MM.1S (cell line): ENCODE data around the gene XAGE1B.
"Not testable (repeated sequence)": the region's sequence is repeated elsewhere in the genome, so short reads cannot be mapped to it uniquely, and the experiment has no call there.

Experiments used
- DNase-seq: peaks from one replicate; pipeline ENCODE4 v3.0.0-alpha.2; 2015
- H2AFZ ChIP-seq: fragments of 300-600 bp; sonication (generic); 2 replicates; pipeline ENCODE4 v1.6.0; 2016; ENCODE audit warnings: antibody characterized with exemption, low read length
- H3F3A ChIP-seq: fragments of 300-600 bp; sonication (generic); 2 replicates; pipeline ENCODE4 v1.6.1; 2016; ENCODE audit warnings: mild to moderate bottlenecking, antibody characterized with exemption, low read length, moderate library complexity, mixed read lengths; ENCODE audit not compliant: insufficient read depth
- H3K27ac ChIP-seq: fragments of 300-600 bp; sonication (generic); 2 replicates; pipeline ENCODE4 v1.5.1; 2016; ENCODE audit warnings: mild to moderate bottlenecking, low read length
- H3K27me3 ChIP-seq: fragments of 300-600 bp; sonication (generic); replicated peaks from 2 replicates; pipeline ENCODE4 v1.6.0; 2016; ENCODE audit warnings: low read length; ENCODE audit not compliant: insufficient read depth
- H3K36me3 ChIP-seq: fragments of 300-600 bp; sonication (generic); replicated peaks from 2 replicates; pipeline ENCODE4 v1.6.1; 2016; ENCODE audit warnings: mild to moderate bottlenecking, low read length, mixed read lengths; ENCODE audit not compliant: insufficient read depth
- H3K4me1 ChIP-seq: fragments of 300-600 bp; sonication (generic); 2 replicates; pipeline ENCODE4 v1.6.1; 2016; ENCODE audit warnings: low read length, mixed read lengths
- H3K4me2 ChIP-seq: fragments of 300-600 bp; sonication (generic); 2 replicates; pipeline ENCODE4 v1.6.0; 2016; ENCODE audit warnings: low read depth, low read length
- H3K4me3 ChIP-seq: fragments of 300-600 bp; sonication (generic); 2 replicates; pipeline ENCODE4 v1.5.1; 2016; ENCODE audit warnings: low read length, mixed read lengths
- H3K79me2 ChIP-seq: fragments of 300-600 bp; sonication (generic); 2 replicates; pipeline ENCODE4 v1.6.1; 2016; ENCODE audit warnings: mixed run types, low read length, mixed read lengths
- H3K9ac ChIP-seq: fragments of 300-600 bp; sonication (generic); 2 replicates; pipeline ENCODE4 v1.6.1; 2016; ENCODE audit warnings: low read length, mixed read lengths
- H3K9me2 ChIP-seq: fragments of 300-600 bp; sonication (generic); replicated peaks from 2 replicates; pipeline ENCODE4 v1.6.1; 2016; ENCODE audit warnings: mild to moderate bottlenecking, low read length, mixed read lengths; ENCODE audit not compliant: insufficient read depth
- H3K9me3 ChIP-seq: fragments of 300-600 bp; sonication (generic); replicated peaks from 2 replicates; pipeline ENCODE4 v1.6.1; 2016; ENCODE audit warnings: mild to moderate bottlenecking, low read length, mixed read lengths; ENCODE audit not compliant: insufficient read depth
- H4K20me1 ChIP-seq: fragments of 300-600 bp; sonication (generic); 2 replicates; pipeline ENCODE4 v1.6.1; 2016; ENCODE audit warnings: mild to moderate bottlenecking, low read length, moderate library complexity, mixed read lengths; ENCODE audit not compliant: insufficient read depth
- EZH2 ChIP-seq: fragments of 300-600 bp; sonication (generic); optimal IDR thresholded peaks from 2 replicates; pipeline ENCODE3; 2017; ENCODE audit warnings: low read depth, mild to moderate bottlenecking, antibody characterized with exemption, low read length, mixed read lengths
- EZH2phosphoT487 ChIP-seq: fragments of 300-600 bp; sonication (generic); IDR thresholded peaks from 2 replicates; pipeline ENCODE4 v1.6.1; 2018; ENCODE audit warnings: antibody characterized with exemption, low read length
- TF ChIP-seq, protein P1 (sequence below): fragments of 300-600 bp; sonication (generic); IDR thresholded peaks from 2 replicates; pipeline ENCODE4 v1.5.1; 2016; ENCODE audit warnings: antibody characterized with exemption, low read length, mixed read lengths

The XAGE1B gene

DNA sequence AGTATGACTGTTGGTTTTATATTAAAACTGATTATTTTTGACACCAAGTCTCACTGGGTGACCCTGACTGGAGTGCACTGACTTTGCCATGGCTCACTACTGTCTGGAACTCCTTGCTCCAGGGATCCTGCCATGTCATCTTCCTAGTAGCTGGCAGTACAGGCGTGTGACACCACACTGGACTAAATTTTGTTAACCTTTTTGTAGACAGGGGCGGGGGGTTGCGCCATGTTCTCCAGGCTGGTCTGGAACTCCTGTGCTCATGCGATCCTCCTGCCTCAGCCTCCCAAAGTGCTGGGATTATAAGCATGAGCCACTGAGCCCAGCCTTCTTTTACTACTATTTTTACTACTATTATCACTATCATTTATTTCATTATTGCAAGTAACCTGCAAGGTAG, 12.3 kb downstream of the XAGE1B start:
- Histone ChIP-seq H3K36me3 (no peaks in the 10 kb centered on the region), H3K4me2 (no peak overlapping the region), H3F3A (no peaks in the 10 kb centered on the region), H4K20me1 (no peaks in the 10 kb centered on the region), H3K4me3 (no peak overlapping the region), H3K27me3 (no peaks in the 10 kb centered on the region), H3K9me3 (no peaks in the 10 kb centered on the region), H3K27ac (no peak overlapping the region), H3K9ac (no peak overlapping the region), H3K79me2 (no peaks in the 10 kb centered on the region), H3K9me2 (no peaks in the 10 kb centered on the region), H3K4me1 (no peaks in the 10 kb centered on the region), H2AFZ (no peak overlapping the region)
- TF ChIP-seq EZH2 (no peak), EZH2phosphoT487 (no peak)
- TF ChIP-seq, protein P1, sequence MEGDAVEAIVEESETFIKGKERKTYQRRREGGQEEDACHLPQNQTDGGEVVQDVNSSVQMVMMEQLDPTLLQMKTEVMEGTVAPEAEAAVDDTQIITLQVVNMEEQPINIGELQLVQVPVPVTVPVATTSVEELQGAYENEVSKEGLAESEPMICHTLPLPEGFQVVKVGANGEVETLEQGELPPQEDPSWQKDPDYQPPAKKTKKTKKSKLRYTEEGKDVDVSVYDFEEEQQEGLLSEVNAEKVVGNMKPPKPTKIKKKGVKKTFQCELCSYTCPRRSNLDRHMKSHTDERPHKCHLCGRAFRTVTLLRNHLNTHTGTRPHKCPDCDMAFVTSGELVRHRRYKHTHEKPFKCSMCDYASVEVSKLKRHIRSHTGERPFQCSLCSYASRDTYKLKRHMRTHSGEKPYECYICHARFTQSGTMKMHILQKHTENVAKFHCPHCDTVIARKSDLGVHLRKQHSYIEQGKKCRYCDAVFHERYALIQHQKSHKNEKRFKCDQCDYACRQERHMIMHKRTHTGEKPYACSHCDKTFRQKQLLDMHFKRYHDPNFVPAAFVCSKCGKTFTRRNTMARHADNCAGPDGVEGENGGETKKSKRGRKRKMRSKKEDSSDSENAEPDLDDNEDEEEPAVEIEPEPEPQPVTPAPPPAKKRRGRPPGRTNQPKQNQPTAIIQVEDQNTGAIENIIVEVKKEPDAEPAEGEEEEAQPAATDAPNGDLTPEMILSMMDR, result no peak
- no peak for DNase-seq

DNA sequence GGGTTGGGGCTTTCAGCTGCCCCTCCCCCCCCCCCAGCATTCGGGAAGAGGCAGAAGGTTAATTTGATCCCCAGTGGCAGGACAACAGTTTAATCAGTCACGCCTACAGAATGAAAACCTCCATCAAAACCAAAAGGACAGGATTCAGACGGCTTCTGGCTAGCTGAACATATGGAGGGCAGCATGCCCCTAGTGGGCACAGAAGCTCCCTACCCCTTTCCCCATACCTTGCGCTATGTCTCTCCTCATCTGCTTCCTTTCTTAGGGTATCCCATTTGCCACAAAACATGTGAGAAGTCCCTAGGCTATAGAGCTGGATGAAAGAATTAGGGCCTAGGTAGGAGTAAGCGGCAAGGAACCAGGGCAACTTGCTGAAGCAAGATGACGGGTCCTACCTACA, 15.5 kb downstream of the XAGE1B start:
- not testable (repeated sequence) for H3K9ac ChIP-seq, H3K4me2 ChIP-seq, H3K9me2 ChIP-seq, H3K4me3 ChIP-seq, H3K4me1 ChIP-seq, H3K79me2 ChIP-seq, H3K36me3 ChIP-seq, H3K27me3 ChIP-seq, H4K20me1 ChIP-seq, H3F3A ChIP-seq, DNase-seq, H3K27ac ChIP-seq, H2AFZ ChIP-seq, H3K9me3 ChIP-seq

DNA sequence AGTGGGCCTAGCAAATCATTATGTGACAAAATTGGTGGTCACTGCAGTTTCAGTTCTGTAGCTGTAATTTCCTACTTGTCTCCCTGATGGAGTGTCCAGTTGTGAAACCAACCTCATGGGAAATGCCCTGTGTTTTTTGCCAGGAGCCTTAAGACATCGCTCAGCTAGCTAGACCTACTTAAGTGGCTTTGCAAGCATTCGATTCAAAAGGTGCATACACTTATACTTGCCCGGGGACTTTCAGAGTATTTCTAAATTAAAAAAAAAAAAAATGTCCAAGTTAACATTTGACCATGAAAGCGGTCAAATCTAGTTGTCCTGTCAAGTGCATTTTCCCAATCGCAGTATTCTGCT, 20.5 kb downstream of the XAGE1B start:
- H3K27ac ChIP-seq, H3K27me3 ChIP-seq, H3K4me2 ChIP-seq, DNase-seq, H3K79me2 ChIP-seq, H3K9me2 ChIP-seq, H3K36me3 ChIP-seq, H3K9me3 ChIP-seq, H4K20me1 ChIP-seq, H3K9ac ChIP-seq, H3K4me1 ChIP-seq, H2AFZ ChIP-seq, H3F3A ChIP-seq, H3K4me3 ChIP-seq: not testable (repeated sequence)

DNA sequence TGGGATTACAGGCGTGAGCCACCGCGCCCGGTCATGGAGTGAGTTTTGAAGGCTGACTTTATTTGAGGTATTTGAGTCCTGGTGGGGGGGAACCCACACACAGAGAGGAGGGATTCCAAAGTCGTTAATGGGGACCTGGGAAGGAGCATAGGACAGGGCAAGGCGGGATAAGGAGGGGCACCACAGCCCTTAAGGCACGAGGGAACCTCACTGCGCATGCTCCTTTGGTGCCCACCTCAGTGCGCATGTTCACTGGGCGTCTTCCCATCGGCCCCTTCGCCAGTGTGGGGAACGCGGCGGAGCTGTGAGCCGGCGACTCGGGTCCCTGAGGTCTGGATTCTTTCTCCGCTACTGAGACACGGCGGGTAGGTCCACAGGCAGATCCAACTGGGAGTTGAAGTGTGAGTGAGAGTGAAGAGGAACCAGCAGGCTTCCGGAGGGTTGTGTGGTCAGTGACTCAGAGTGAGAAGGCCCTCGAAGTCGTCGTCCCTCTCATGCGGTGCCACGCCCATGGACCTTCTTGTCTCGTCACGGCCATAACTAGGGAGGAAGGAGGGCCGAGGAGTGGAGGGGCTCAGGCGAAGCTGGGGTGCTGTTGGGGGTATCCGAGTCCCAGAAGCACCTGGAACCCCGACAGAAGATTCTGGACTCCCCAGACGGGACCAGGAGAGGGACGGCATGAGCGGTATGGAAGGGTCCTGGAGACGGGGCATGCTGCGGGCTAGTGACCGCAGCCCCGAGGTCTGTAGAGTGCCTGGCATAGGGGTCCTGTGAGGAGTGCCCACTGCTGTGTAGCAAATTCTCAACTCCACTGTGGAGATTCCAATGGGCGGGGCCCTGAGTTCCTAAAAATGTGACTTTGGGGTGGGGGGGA, 21.1 kb downstream of the XAGE1B start, which contains the start of gene XAGE1A:
Gene XAGE1A (plus strand): TSS at position 264 of the 874 bp plus-strand sequence. CDS start 1,554 bp downstream, outside the sequence.
- H3K79me2 ChIP-seq, H3K4me2 ChIP-seq, DNase-seq, H3K9me2 ChIP-seq, H3K9me3 ChIP-seq, H3F3A ChIP-seq, H3K36me3 ChIP-seq, H3K4me1 ChIP-seq, H3K27ac ChIP-seq, H3K9ac ChIP-seq, H2AFZ ChIP-seq, H3K27me3 ChIP-seq, H4K20me1 ChIP-seq, H3K4me3 ChIP-seq: not testable (repeated sequence)

DNA sequence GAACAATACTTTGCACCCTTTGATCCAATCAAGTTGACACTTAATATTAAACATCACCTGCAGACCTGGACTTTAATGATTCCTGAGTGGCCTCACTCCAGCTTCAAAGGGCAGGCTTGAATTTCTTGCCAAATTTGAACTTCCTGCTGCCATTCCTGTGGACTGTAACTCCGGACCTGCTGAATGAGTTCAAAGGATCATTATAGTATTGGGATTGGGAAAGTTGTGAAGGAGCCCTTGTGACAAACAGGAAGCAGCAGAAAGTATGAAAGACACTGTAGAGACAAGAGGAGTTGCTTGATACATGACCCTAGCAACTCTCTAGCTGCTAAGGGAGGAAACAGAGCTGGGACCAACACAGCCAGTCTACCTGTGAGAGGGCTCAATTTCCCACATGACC, 45.6 kb downstream of the XAGE1B start:
- H3K27me3 ChIP-seq, H3K4me1 ChIP-seq, H3F3A ChIP-seq, H3K79me2 ChIP-seq, H3K36me3 ChIP-seq, H3K4me2 ChIP-seq, H3K9me2 ChIP-seq, H3K4me3 ChIP-seq, H3K9me3 ChIP-seq, H4K20me1 ChIP-seq, DNase-seq, H2AFZ ChIP-seq, H3K9ac ChIP-seq, H3K27ac ChIP-seq: not testable (repeated sequence)
